ENCODE data around the gene RNU5B-1. TPM values are rescaled to one million over a fixed set of nuclear protein-coding genes. Genes with fewer than 3 reads are reported as not detected.

Gene RNU5B-1
- polyA plus RNA-seq, 1 donor from 2014 or later: not detected

DNA sequence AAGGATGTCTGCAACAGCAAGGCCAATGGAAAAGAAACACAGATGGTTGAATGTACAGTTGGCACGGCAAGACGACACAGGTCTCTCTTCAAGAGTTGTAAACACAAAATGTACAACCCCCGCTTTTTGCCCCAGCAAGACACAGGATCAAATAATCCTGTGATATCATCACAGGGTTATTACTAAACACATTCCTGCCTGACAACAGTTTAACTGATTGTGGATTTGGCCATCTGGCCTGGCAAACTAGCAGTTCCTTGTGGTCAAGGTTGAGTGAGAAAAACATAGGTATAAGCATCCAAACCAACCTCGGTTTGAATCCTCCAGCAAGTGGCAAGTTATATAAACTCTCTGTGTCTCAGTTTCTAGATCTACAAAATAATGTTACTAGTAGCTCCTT, 41.2 kb upstream of the RNU5B-1 start:
- Histone ChIP-seq H3F3A (ENCODE audit: insufficient read depth, low read length, poor library complexity, severe bottlenecking) (no peaks in the 10 kb centered on the region), H3K9me3 (ENCODE audit: low read length) (no peaks in the 10 kb centered on the region), H3K4me3 (ENCODE audit: low read length) (no peak overlapping the region), H3K9ac (ENCODE audit: low read length) (no peak overlapping the region), H3K27me3 (ENCODE audit: insufficient read depth, low read depth, low read length) (no peaks in the 10 kb centered on the region), H3K4me2 (ENCODE audit: low read length) (no peak overlapping the region), H3K36me3 (ENCODE audit: insufficient read depth, low read length) (peaks cover 6% of the 10 kb centered on the region), H2AFZ (ENCODE audit: low read depth, low read length) (no peak overlapping the region), H4K20me1 (ENCODE audit: insufficient read depth) (no peaks in the 10 kb centered on the region), H3K27ac (ENCODE audit: low read length) (no peak overlapping the region), H3K79me2 (replicated peaks; ENCODE audit: insufficient read depth, low read length) (no peaks in the 10 kb centered on the region), H3K9me2 (ENCODE audit: insufficient read depth, low read length) (no peaks in the 10 kb centered on the region)
- TF ChIP-seq TAF1 (IDR thresholded peaks at IDR 0.05; ENCODE audit: low read depth) (no peak), EZH2 (IDR thresholded peaks at IDR 0.05; ENCODE audit: borderline replicate concordance, insufficient read depth, low read length, poor library complexity, severe bottlenecking) (no peak), SMC3 (conservative IDR thresholded peaks at IDR 0.05; ENCODE audit: poor library complexity) (no peak), EP300 (conservative IDR thresholded peaks at IDR 0.05; ENCODE audit: poor library complexity, severe bottlenecking) (no peak), RAD21 (conservative IDR thresholded peaks at IDR 0.05) (no peak), POLR2AphosphoS5 (IDR thresholded peaks at IDR 0.05) (no peak), MXI1 (conservative IDR thresholded peaks at IDR 0.05; ENCODE audit: poor library complexity, severe bottlenecking) (no peak)
- TF ChIP-seq, protein P1, sequence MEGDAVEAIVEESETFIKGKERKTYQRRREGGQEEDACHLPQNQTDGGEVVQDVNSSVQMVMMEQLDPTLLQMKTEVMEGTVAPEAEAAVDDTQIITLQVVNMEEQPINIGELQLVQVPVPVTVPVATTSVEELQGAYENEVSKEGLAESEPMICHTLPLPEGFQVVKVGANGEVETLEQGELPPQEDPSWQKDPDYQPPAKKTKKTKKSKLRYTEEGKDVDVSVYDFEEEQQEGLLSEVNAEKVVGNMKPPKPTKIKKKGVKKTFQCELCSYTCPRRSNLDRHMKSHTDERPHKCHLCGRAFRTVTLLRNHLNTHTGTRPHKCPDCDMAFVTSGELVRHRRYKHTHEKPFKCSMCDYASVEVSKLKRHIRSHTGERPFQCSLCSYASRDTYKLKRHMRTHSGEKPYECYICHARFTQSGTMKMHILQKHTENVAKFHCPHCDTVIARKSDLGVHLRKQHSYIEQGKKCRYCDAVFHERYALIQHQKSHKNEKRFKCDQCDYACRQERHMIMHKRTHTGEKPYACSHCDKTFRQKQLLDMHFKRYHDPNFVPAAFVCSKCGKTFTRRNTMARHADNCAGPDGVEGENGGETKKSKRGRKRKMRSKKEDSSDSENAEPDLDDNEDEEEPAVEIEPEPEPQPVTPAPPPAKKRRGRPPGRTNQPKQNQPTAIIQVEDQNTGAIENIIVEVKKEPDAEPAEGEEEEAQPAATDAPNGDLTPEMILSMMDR (IDR thresholded peaks at IDR 0.05; ENCODE audit: poor library complexity, severe bottlenecking): no peak
- TF ChIP-seq, protein P2, sequence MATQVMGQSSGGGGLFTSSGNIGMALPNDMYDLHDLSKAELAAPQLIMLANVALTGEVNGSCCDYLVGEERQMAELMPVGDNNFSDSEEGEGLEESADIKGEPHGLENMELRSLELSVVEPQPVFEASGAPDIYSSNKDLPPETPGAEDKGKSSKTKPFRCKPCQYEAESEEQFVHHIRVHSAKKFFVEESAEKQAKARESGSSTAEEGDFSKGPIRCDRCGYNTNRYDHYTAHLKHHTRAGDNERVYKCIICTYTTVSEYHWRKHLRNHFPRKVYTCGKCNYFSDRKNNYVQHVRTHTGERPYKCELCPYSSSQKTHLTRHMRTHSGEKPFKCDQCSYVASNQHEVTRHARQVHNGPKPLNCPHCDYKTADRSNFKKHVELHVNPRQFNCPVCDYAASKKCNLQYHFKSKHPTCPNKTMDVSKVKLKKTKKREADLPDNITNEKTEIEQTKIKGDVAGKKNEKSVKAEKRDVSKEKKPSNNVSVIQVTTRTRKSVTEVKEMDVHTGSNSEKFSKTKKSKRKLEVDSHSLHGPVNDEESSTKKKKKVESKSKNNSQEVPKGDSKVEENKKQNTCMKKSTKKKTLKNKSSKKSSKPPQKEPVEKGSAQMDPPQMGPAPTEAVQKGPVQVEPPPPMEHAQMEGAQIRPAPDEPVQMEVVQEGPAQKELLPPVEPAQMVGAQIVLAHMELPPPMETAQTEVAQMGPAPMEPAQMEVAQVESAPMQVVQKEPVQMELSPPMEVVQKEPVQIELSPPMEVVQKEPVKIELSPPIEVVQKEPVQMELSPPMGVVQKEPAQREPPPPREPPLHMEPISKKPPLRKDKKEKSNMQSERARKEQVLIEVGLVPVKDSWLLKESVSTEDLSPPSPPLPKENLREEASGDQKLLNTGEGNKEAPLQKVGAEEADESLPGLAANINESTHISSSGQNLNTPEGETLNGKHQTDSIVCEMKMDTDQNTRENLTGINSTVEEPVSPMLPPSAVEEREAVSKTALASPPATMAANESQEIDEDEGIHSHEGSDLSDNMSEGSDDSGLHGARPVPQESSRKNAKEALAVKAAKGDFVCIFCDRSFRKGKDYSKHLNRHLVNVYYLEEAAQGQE (IDR thresholded peaks at IDR 0.05; ENCODE audit: borderline replicate concordance): no peak

DNA sequence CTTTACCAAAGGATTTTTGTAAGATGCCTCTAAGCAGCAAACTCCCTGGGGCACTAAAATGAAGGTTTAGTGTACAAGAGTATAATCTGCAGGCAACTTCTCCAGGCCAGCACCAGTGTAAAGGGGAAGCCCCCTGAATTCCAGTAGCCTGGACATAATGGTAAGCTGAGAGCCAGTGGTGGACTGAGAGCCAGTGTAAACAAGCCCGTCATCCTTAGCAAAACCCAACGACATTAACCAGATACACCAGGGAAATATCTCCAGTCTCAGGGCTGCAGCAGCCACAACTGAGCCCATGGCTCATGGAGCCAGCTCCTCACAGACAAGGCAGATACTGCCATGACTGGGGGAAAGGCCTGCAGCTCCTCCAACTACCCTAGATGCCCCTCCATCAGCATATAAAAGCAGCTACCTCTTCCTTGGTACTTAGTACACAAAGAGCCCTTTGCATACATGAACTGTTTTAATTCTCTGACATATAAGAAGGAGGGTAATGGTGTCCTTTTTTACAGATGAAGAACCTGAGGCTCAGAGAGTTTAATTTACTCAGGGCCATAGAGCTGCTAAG, 39.5 kb upstream of the RNU5B-1 start:
- Histone ChIP-seq H3K36me3 (ENCODE audit: insufficient read depth, low read length) (peaks cover 6% of the 10 kb centered on the region), H4K20me1 (ENCODE audit: insufficient read depth) (no peaks in the 10 kb centered on the region), H3K27ac (ENCODE audit: low read length) (no peak overlapping the region), H3K9me2 (ENCODE audit: insufficient read depth, low read length) (no peaks in the 10 kb centered on the region), H3F3A (ENCODE audit: insufficient read depth, low read length, poor library complexity, severe bottlenecking) (no peaks in the 10 kb centered on the region), H3K4me2 (ENCODE audit: low read length) (no peak overlapping the region), H3K9me3 (ENCODE audit: low read length) (no peaks in the 10 kb centered on the region), H3K9ac (ENCODE audit: low read length) (no peak overlapping the region), H3K79me2 (replicated peaks; ENCODE audit: insufficient read depth, low read length) (no peaks in the 10 kb centered on the region), H3K4me3 (ENCODE audit: low read length) (no peak overlapping the region), H3K27me3 (ENCODE audit: insufficient read depth, low read depth, low read length) (no peaks in the 10 kb centered on the region), H2AFZ (ENCODE audit: low read depth, low read length) (no peak overlapping the region)
- TF ChIP-seq POLR2AphosphoS5 (IDR thresholded peaks at IDR 0.05) (no peak), EP300 (conservative IDR thresholded peaks at IDR 0.05; ENCODE audit: poor library complexity, severe bottlenecking) (no peak), RAD21 (conservative IDR thresholded peaks at IDR 0.05) (no peak), MXI1 (conservative IDR thresholded peaks at IDR 0.05; ENCODE audit: poor library complexity, severe bottlenecking) (no peak), EZH2 (IDR thresholded peaks at IDR 0.05; ENCODE audit: borderline replicate concordance, insufficient read depth, low read length, poor library complexity, severe bottlenecking) (no peak), TAF1 (IDR thresholded peaks at IDR 0.05; ENCODE audit: low read depth) (no peak), SMC3 (conservative IDR thresholded peaks at IDR 0.05; ENCODE audit: poor library complexity) (no peak)
- TF ChIP-seq, protein P1 (IDR thresholded peaks at IDR 0.05; ENCODE audit: poor library complexity, severe bottlenecking): no peak
- TF ChIP-seq, protein P2 (IDR thresholded peaks at IDR 0.05; ENCODE audit: borderline replicate concordance): no peak
